GM21723 (cell line): ENCODE measurements around the gene AACS.

ENCODE experiments used
- ATAC-seq: cut with Tn5 transposase; IDR thresholded peaks from one replicate; pipeline ENCODE4 v1.9.1; 2021; ENCODE audit warnings: mild to moderate bottlenecking, moderate library complexity; ENCODE audit not compliant: unreplicated experiment

Gene AACS

GRCh38 chr12:125148316-125148715, 83.1 kb downstream of the AACS start:
- ATAC-seq = no peak

GRCh38 chr12:125149160-125150108, 84.2 kb downstream of the AACS start:
- peak; percentile 96 for ATAC-seq

GRCh38 chr12:125151284-125151683, 86.0 kb downstream of the AACS start:
- ATAC-seq = no peak

- ATAC-seq = no peak
These were observed 87.2 kb downstream of the AACS start for GRCh38 chr12:125152463-125152862.

- ATAC-seq = no peak
These were observed 90.1 kb downstream of the AACS start for GRCh38 chr12:125155366-125155765.

- ATAC-seq = no peak
These were observed 91.9 kb downstream of the AACS start for GRCh38 chr12:125157177-125157576.

- ATAC-seq = no peak
These were observed 94.5 kb downstream of the AACS start for GRCh38 chr12:125159702-125160101.

- ATAC-seq = no peak
These were observed 95.2 kb downstream of the AACS start for GRCh38 chr12:125160281-125160955.

GRCh38 chr12:125161712-125162022, 96.4 kb downstream of the AACS start:
- no peak for ATAC-seq

- ATAC-seq = no peak
These were observed 97.3 kb downstream of the AACS start for GRCh38 chr12:125162489-125163028.

GRCh38 chr12:125163148-125163547, 97.9 kb downstream of the AACS start:
- no peak for ATAC-seq

- no peak for ATAC-seq
These were observed 99.3 kb downstream of the AACS start for GRCh38 chr12:125164541-125164940.

- ATAC-seq = no peak
These were observed 100.8 kb downstream of the AACS start for GRCh38 chr12:125166041-125166440.

- ATAC-seq = no peak
These were observed 102.4 kb downstream of the AACS start for GRCh38 chr12:125167658-125168057.

- ATAC-seq = no peak
These were observed 104.2 kb downstream of the AACS start for GRCh38 chr12:125169451-125169850.

GRCh38 chr12:125169870-125170269, 104.6 kb downstream of the AACS start:
- ATAC-seq = no peak

- ATAC-seq = no peak
These were observed 106.0 kb downstream of the AACS start for GRCh38 chr12:125171267-125171666.

GRCh38 chr12:125172231-125172850, 107.1 kb downstream of the AACS start:
- ATAC-seq = no peak

GRCh38 chr12:125175576-125175975, 110.3 kb downstream of the AACS start:
- no peak for ATAC-seq

GRCh38 chr12:125178222-125178621, 113.0 kb downstream of the AACS start:
- ATAC-seq = no peak

GRCh38 chr12:125180144-125180543, 114.9 kb downstream of the AACS start:
- ATAC-seq = no peak

GRCh38 chr12:125181107-125181506, 115.9 kb downstream of the AACS start:
- no peak for ATAC-seq
